GM20000 (cell line): ENCODE results near the gene C15orf62.

Experiments
- DNase-seq: peaks from one replicate; pipeline ENCODE4 v3.0.0; 2012; ENCODE audit warnings: low spot score
- TF ChIP-seq, protein P1 (sequence below): IDR thresholded peaks from 2 replicates; pipeline ENCODE4 v1.5.1; 2012; ENCODE audit warnings: mild to moderate bottlenecking, control low read depth; ENCODE audit errors: extremely low read depth, missing control alignments

Gene C15orf62

DNA sequence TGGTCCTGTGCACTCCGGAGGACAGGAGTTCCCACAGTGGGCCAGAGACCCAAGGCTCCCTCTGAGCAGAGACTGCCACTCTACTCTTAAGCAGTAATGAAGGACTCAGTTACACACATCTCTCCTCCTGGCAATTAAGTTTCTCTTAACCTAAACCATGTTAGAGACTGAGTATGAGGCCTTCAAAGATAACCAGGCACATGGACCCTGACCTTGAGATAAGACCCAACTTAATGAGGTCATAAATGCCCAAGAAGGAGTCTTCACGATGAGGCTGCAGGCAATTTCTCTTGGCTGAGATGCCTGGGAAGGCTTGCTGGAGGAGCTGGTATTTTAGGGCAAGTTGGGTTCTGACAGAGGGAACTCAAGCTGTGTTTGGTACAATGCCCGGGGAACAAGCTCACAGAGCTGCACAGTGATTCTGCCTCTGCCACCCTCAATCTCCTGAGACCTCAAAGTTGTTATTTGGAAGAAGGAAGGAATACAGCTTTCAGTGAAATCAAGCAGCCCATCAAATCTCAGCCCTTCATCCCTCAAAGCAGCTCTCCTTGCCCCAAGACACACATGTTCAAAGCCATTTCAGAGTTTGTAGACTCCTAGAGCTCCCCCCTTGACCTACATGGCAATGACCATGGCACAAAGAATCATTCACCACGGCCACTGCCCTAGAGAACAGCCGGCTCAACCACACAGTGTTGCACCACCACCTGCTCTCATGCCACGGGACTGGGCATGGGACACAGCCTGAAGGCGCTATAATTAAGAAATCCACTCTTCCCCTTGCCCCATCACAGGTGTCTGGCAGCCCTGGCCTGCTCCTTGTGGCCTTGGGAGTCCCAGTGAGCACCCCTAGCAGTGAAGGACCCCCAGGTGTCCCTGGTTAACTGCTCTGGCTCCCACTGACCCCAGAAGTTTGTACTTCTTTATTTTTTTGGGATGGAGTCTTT, 21.8 kb upstream of the C15orf62 start:
- no peak for DNase-seq
- TF ChIP-seq, protein P1, sequence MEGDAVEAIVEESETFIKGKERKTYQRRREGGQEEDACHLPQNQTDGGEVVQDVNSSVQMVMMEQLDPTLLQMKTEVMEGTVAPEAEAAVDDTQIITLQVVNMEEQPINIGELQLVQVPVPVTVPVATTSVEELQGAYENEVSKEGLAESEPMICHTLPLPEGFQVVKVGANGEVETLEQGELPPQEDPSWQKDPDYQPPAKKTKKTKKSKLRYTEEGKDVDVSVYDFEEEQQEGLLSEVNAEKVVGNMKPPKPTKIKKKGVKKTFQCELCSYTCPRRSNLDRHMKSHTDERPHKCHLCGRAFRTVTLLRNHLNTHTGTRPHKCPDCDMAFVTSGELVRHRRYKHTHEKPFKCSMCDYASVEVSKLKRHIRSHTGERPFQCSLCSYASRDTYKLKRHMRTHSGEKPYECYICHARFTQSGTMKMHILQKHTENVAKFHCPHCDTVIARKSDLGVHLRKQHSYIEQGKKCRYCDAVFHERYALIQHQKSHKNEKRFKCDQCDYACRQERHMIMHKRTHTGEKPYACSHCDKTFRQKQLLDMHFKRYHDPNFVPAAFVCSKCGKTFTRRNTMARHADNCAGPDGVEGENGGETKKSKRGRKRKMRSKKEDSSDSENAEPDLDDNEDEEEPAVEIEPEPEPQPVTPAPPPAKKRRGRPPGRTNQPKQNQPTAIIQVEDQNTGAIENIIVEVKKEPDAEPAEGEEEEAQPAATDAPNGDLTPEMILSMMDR = no peak

DNA sequence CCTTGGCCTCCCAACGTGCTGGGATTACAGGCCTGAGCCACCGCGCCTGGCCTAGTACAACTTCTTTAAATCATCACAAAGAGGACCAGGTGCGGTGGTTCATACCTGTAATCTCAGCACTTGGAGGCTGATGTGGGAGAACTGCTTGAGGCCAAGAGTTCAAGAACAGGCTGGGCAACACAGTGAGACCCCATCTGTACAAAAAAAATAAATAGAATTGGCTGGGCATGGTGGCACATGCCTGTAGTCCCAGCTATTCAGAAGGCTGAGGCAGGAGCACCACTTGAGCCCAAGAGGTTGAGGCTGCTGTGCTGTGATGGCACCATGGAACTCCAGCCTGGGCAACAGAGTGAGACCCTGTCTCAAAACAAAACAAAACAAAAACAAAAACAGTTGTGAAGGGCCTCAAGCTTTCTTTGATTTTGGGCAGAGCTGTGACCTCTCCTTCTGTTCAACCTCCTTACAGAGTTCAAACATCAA, 20.6 kb upstream of the C15orf62 start:
- TF ChIP-seq, protein P1 = no peak
- no peak for DNase-seq

DNA sequence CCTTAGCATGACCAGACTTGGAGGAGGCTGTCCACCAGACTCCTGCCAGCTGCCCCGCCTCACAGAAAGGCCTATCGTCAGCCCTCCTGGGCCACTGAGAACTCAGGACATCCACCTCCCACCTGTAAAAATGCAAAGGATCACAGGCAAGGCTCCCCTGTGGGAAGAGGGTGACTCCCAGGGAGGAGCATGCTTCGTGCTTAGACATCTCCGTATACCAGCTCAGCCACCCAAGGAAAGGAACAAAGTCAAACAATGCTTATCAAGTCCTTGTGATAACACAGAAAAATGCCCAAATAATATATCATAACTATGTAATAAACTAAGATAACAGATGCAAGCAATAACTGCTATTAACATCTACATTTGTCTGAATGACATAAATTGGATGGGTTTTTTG, 18.9 kb upstream of the C15orf62 start:
- TF ChIP-seq, protein P1 = no peak
- no peak for DNase-seq

DNA sequence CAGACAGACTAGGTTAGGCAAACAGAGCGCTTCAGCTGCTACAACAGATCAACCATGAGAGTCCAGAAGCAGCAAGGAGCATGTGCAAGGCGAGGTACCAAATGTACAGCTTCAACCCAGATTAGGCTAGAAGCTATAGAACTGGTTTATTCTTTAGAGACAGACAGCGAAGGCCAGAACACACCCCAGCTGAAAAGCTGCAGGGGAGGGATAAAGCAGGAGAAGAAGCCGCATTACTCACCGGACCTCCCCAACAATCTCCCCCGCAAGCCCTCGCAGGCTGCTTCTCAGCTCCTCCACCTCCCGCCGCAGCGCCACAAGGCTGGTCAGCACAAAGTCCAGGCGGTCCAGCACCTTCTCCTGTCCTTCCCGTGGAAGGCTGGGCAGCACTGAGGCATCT, 18.0 kb upstream of the C15orf62 start:
- DNase-seq = no peak
- TF ChIP-seq, protein P1 = no peak

DNA sequence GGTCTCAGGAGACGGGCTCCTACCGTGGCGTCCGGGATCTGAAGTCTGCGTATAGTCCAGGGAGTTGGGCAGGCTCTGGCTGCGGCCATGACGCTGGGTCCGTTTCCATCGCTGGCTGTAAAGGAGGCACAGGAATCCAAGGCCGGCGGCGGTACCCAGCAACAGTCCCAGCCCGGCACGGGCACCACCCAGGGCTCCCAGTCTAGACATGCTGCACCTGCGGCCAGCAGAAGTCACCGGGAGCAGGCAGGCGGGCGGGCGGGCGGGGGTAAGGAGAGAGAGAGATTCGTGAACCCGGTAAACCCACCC, 15.3 kb upstream of the C15orf62 start:
- TF ChIP-seq, protein P1 = no peak
- DNase-seq = no peak

DNA sequence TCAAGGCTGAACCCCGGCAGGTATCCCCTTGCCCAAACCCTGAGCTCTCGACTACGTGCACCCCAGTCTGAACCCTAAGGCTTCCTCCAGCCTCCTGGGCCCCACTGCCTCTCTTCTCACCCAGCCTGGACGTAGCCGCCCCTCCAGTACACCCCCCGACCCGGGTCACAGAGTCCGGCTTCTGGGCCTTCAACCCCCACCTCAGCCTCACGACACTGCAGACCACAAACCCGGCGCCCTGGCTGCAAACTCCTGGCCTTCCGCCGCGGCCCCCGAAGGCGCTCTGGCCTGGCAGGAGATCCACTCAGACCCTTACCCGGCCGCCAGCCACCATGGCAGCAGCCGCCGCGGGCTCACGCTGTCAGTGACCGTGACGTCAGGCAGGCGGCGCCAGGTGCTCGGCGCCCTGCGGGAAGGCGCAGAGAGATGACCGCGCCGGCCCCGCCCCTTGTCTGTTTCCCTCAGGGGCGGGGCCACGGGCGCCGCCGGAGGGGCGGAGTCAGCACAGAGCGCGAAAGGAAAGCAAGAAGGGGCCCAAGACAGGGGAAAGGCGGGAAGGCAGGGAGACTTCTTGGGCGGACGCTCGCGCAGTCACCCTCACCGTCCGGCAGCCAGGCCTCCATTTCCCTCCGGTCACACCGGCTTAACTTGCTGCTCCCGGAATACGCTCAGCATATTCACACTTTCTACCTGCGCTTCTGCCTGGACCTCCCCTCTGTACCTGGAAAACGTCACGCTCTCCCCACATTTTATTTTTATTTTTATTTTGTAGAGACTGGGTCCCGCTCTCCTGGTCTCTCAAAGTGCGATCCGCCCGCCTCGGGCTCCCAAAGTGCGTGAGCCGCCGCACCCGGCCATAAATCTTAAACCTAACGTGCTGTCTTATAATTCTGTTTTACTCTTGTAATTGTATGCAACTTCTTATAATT, 14.6 kb upstream of the C15orf62 start, which contains the start of gene RMDN3:
RMDN3 (minus strand) TSS at position 372 of the 929 bp plus-strand sequence. CDS start 471 bp downstream, outside the sequence.
- peak; percentile 95 for DNase-seq
- TF ChIP-seq, protein P1 = no peak
